Activated T-cell treated with anti-CD3 and anti-CD28 coated beads, Interleukin-2, amount 50 U/mL, for 48 hours (primary cell): ENCODE measurements around the gene MRPL9.
"Not testable (repeated sequence)": the region's sequence is repeated elsewhere in the genome, so short reads cannot be mapped to it uniquely, and the experiment has no call there.

Experiments
- DNase-seq, 2 experiments: peaks; one replicate each; pipeline ENCODE4 v3.0.0-alpha.2; 2020

The MRPL9 gene

GRCh38 chr1:151782741-151783140 is 19.4 kb upstream of the MRPL9 start:
- DNase-seq = no peak

DNA sequence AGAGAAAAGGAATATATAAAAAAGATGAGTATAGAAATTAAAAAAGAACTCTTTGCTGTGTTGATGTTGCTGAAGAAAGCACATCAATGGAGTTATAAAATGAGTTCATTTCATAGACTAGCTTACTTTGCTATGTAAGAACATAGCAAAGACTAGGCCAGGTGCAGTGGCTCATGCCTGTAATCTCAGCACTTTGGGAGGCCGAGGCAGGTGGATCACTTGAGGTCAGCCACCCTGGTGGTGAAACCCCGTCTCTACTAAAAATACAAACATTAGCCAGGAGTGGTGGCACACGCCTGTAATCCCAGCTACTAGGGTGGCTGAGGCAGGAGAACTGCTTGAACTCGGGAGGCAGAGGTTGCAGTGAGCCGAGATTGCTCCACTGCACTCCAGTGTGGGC is 18.7 kb upstream of the MRPL9 start:
- not testable (repeated sequence) for DNase-seq

DNA sequence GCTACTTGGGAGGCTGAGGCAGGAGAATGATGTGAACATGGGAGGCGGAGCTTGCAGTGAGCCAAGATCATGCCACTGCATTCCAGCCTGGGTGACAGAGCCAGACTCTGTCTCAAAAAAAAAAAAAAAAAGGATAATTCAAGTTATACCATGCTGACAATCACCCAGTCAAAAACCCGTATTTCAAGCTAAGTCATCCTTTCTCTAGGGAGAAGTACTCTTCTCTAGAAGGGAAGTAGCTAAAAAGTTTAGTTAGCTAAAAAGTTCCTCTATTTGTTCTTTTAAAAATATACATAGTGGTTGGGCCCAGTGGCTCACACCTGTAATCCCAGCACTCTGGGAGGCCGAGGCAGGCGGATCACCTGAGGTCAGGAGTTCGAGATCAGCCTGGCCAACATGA is 17.4 kb upstream of the MRPL9 start:
- DNase-seq = not testable (repeated sequence)

DNA sequence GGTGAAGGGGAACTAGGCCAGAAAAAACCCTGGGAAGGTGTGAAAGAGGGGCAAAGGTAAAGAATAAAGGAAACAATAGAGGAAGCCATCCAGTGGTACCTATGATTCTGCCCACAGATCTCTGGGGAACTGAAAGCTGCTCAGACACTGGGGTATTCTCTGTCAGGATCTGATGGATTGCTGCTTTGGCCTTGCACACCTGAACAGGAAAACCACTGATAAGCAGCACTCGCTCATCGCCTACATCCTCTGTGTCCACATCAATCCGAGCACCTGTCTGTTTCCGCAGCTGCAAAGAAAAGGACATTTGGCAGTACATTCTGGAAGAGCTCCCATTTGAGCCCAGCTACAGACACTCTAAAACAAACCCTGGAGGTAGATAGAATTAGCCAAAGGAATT is 16.6 kb upstream of the MRPL9 start:
- no peak for DNase-seq

GRCh38 chr1:151777317-151777716 is 14.0 kb upstream of the MRPL9 start:
- no peak for DNase-seq

DNA sequence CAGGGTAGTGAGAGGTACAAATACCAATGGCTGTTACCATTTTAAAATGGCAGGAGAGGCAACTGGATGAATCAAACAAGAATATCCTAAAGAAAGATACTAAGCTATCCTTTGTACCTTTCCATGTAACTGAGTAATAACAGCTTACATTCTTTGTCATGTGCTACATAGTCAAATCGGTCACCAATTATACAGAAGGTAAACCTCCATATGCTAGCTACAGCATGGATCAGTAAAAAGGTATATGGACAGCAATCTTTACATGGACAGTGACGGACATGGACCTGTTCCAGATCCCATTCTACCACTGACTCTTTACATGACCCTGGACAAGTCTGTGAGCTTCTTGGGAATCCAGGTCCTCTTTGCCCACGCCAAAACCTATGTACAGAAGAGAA is 13.4 kb upstream of the MRPL9 start:
- no peak for DNase-seq

GRCh38 chr1:151775894-151776664 is 12.8 kb upstream of the MRPL9 start:
- DNase-seq = no peak

GRCh38 chr1:151774256-151774922 is 11.1 kb upstream of the MRPL9 start:
- no peak for DNase-seq

DNA sequence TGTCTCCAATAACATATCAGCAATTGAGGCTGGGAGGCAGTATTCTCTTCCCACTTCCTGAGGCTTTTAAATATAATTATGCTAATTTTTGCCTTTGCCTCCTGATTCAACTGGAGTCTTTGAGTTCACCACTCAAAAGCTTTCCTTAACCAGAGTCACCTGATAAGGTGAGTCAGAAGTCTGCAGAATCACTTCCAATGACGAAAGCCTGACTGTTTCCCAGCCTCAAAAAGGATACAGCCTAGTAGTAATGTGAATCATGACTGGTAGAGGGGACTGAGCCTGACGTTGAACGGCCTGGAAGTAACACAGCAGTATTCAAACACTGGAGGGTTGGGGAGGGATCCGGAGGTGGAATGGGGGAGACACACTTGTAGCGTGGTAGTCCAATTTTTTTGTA is 10.4 kb upstream of the MRPL9 start:
- DNase-seq = no peak

DNA sequence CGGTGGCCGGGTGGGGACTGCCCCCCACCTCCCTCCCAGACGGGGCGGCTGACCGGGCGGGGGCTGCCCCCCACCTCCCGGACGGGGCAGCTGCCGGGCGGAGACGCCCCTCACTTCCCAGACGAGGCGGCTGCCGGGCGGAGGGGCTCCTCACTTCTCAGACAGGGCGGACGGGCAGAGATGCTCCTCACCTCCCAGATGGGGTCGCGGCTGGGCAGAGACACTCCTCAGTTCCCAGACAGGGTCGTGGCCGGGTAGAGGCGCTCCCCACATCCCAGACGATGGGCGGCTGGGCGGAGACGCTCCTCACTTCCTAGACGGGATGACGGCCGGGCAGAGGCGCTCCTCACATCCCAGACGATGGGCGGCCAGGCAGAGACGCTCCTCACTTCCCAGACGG is 6.0 kb upstream of the MRPL9 start:
- not testable (repeated sequence) for DNase-seq

GRCh38 chr1:151768351-151769066 is 5.2 kb upstream of the MRPL9 start:
- not testable (repeated sequence) for DNase-seq

GRCh38 chr1:151763990-151764389 is 694 bp upstream of the MRPL9 start:
- no peak for DNase-seq

GRCh38 chr1:151760597-151761385 is 2.5 kb downstream of the MRPL9 start:
- no peak for DNase-seq

- DNase-seq = no peak
These were observed 4.1 kb downstream of the MRPL9 start for GRCh38 chr1:151759241-151759640.

DNA sequence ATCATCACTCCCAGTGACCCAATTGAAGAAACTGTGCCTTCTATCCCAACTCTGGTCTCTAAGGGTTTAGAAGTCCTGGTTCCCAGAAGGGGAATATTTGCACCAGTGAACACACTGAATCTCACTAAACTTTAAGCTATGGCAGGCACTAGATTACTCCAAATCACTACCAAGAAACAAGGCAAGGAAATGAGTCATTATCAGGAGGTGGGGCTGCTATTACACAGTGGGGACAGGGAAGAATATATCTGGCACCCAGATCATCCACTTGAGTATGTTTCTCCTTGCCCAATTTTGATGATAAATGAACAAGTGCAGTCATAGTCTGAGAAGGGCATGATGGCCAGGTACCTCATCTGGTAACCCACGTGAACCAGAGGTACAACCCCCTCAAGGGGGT is 7.0 kb downstream of the MRPL9 start:
- no peak for DNase-seq

DNA sequence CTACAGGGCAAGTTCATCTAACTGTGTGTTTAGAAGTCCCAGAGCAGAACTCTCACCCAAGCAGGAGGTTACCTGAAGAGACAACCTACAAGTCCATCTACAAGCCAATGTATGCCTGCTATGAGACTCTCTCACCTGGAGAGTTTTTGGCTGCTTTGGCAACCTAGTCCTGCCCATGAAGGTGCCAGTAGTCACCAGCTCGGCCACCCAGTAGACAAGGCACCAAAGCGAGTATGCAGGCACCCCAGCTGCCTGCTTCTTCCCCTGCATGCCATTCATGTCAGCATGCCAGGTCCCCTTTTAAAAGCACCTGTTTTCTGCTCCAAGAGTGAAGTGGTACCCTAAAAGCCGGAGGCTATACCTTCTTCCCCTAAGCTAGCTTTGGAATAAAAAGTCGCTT is 21.8 kb downstream of the MRPL9 start:
- no peak for DNase-seq

GRCh38 chr1:151739590-151740355 is 23.5 kb downstream of the MRPL9 start:
- DNase-seq = no peak

GRCh38 chr1:151737479-151737878 is 25.8 kb downstream of the MRPL9 start:
- DNase-seq = no peak

DNA sequence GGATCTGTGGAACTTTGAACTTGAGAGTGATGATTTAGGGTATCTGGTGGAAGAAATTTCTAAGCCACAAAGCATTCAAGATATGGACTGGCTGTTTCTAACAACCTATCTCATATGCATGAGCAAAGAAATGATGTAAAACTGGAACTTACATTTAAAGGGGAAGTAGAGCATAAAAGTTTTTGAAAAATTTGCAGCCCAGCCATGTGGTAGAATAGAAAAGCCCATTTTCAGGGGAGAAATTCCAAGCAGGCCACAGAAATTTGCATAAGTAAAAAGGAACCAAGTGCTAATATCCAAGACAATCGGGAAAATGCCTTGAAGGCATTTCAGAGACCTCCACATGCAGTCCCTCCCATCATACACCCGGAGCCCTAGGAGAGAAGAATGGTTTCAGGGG is 26.3 kb downstream of the MRPL9 start:
- DNase-seq = no peak

- not testable (repeated sequence) for DNase-seq
These were observed 29.3 kb downstream of the MRPL9 start for GRCh38 chr1:151733995-151734394.

- no peak for DNase-seq
These were observed 30.2 kb downstream of the MRPL9 start for GRCh38 chr1:151733126-151733525.

- no peak for DNase-seq
These were observed 33.4 kb downstream of the MRPL9 start for GRCh38 chr1:151729966-151730291.
